ENCODE results near the gene DENND1B. TPM values are rescaled to one million over a fixed set of nuclear protein-coding genes. Genes with fewer than 3 reads are reported as not detected.

Gene DENND1B
- total and polyA plus RNA-seq, 2 of the 13 experiments (the other 11 are each of a cell fraction or from before 2014, with no cell fraction given) = 2.6 to 5.7 TPM

DNA sequence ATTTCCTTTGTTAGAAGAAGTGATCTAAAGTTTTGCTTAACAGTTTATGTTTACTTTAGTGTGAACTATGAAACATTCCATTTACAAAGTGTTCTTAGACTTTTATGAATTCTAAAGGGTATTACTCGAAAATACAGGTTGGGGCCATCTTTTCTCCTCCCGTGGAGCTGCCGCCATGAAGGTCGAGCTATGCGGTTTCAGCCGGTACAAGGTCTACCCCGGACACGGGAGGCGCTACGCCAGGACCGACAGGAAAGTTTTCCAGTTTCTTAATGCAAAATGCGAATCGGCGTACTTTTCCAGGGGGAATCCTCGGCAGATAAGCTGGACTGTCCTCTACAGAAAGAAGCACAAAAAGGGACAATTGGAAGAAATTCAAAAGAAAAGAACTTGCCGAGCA lies 39.8 kb downstream of the DENND1B start:
- no peak for ATAC-seq
- H3K4me3 ChIP-seq (replicated peaks in 1 of 3; ENCODE audit: insufficient read depth in 1 of 3, low read depth in 2 of 3, low read length in 3 of 3) = no peak overlapping the region
- WGBS (ENCODE audit: low lambda C conversion rate) = 93% methylated on average over 16 of the region's 16 CpGs
- TF ChIP-seq ZFAT (CRISPR knock-in tag; conservative IDR thresholded peaks at IDR 0.05) = no peak
- TF ChIP-seq ZBTB20 (CRISPR knock-in tag; IDR thresholded peaks at IDR 0.05; ENCODE audit: borderline replicate concordance, low read depth) = no peak
- TF ChIP-seq POGZ (CRISPR knock-in tag; IDR thresholded peaks at IDR 0.05) = peak; percentile 58
- TF ChIP-seq, protein P1, sequence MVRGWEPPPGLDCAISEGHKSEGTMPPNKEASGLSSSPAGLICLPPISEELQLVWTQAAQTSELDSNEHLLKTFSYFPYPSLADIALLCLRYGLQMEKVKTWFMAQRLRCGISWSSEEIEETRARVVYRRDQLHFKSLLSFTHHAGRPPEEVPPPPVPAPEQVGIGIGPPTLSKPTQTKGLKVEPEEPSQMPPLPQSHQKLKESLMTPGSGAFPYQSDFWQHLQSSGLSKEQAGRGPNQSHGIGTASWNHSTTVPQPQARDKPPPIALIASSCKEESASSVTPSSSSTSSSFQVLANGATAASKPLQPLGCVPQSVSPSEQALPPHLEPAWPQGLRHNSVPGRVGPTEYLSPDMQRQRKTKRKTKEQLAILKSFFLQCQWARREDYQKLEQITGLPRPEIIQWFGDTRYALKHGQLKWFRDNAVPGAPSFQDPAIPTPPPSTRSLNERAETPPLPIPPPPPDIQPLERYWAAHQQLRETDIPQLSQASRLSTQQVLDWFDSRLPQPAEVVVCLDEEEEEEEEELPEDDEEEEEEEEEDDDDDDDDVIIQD (CRISPR knock-in tag; IDR thresholded peaks at IDR 0.05; ENCODE audit: low read depth) = peak; percentile 90
- TF ChIP-seq ZNF670 (CRISPR knock-in tag; IDR thresholded peaks at IDR 0.05; ENCODE audit: borderline replicate concordance) = no peak
- TF ChIP-seq, protein P2, sequence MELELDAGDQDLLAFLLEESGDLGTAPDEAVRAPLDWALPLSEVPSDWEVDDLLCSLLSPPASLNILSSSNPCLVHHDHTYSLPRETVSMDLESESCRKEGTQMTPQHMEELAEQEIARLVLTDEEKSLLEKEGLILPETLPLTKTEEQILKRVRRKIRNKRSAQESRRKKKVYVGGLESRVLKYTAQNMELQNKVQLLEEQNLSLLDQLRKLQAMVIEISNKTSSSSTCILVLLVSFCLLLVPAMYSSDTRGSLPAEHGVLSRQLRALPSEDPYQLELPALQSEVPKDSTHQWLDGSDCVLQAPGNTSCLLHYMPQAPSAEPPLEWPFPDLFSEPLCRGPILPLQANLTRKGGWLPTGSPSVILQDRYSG (CRISPR knock-in tag; IDR thresholded peaks at IDR 0.05) = no peak
- TF ChIP-seq, protein P3, sequence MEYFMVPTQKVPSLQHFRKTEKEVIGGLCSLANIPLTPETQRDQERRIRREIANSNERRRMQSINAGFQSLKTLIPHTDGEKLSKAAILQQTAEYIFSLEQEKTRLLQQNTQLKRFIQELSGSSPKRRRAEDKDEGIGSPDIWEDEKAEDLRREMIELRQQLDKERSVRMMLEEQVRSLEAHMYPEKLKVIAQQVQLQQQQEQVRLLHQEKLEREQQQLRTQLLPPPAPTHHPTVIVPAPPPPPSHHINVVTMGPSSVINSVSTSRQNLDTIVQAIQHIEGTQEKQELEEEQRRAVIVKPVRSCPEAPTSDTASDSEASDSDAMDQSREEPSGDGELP (IDR thresholded peaks at IDR 0.05; ENCODE audit: borderline replicate concordance, low read depth) = no peak
- TF ChIP-seq CC2D1A (CRISPR knock-in tag; IDR thresholded peaks at IDR 0.05) = no peak
- TF ChIP-seq, protein P4, sequence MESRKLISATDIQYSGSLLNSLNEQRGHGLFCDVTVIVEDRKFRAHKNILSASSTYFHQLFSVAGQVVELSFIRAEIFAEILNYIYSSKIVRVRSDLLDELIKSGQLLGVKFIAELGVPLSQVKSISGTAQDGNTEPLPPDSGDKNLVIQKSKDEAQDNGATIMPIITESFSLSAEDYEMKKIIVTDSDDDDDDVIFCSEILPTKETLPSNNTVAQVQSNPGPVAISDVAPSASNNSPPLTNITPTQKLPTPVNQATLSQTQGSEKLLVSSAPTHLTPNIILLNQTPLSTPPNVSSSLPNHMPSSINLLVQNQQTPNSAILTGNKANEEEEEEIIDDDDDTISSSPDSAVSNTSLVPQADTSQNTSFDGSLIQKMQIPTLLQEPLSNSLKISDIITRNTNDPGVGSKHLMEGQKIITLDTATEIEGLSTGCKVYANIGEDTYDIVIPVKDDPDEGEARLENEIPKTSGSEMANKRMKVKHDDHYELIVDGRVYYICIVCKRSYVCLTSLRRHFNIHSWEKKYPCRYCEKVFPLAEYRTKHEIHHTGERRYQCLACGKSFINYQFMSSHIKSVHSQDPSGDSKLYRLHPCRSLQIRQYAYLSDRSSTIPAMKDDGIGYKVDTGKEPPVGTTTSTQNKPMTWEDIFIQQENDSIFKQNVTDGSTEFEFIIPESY (CRISPR knock-in tag; IDR thresholded peaks at IDR 0.05) = peak; percentile 64
- TF ChIP-seq ZMYM2 (CRISPR knock-in tag; IDR thresholded peaks at IDR 0.05) = peak; percentile 62; the same call in 1 of the 2 replicates
- peak; percentile 72 for TF ChIP-seq ZMYM4 (CRISPR knock-in tag; IDR thresholded peaks at IDR 0.05)
- no peaks in the 10 kb centered on the region for H4K20me1 ChIP-seq (ENCODE audit: insufficient read depth, low read length)
- intact Hi-C loops (cut with micrococcal nuclease; ENCODE audit: unreplicated experiment) = no loop called here
- H3K27ac ChIP-seq (ENCODE audit: extremely low read length, insufficient read depth, low read length) = no peak overlapping the region
- H3K27me3 ChIP-seq (ENCODE audit: control insufficient read depth in 1 of 2, insufficient read depth in 2 of 2, low read length in 2 of 2) = no peaks in the 10 kb centered on the region
- CTCF ChIA-PET (ENCODE audit: low intra/inter-chr PET ratio, low total read pairs) = no interaction called here
- peaks cover 36% of the 10 kb centered on the region for H3K4me1 ChIP-seq (ENCODE audit: insufficient read depth, low read length)
- H3K9ac ChIP-seq (ENCODE audit: insufficient read depth, low read depth, low read length) = no peak overlapping the region
- DNase-seq (ENCODE audit: low spot score) = no peak
- H3K79me2 ChIP-seq (ENCODE audit: insufficient read depth, low read length) = no peaks in the 10 kb centered on the region
- no peaks in the 10 kb centered on the region for H3K36me3 ChIP-seq (replicated peaks in 1 of 2; ENCODE audit: control insufficient read depth in 1 of 2, insufficient read depth in 2 of 2, low read length in 2 of 2)
- no TSS peak for BruUV-seq (replicated peaks)
- POLR2A ChIA-PET = no interaction called here
- in situ Hi-C loops (cut with HindIII; ENCODE audit: extremely low pct_ligation_motif_present, low pct_unique_long_range_greater_than_20kb) = no loop called here
- no peaks in the 10 kb centered on the region for H3K9me3 ChIP-seq (ENCODE audit: low read length)
- no peak overlapping the region for H2AFZ ChIP-seq (ENCODE audit: low read length)
- FAIRE-seq = no peak
- no peak overlapping the region for H3K4me2 ChIP-seq (ENCODE audit: low read depth, low read length)
